Esophagus squamous epithelium (tissue), 4 donors: Measurements from ENCODE around the gene TM7SF2.

Experiments
- CTCF ChIP-seq, 6 experiments: fragments of 450-650 bp in 4 of 6; fragments of 200-600 bp in 2 of 6; sonication (generic) in 2 of 6; IDR thresholded peaks; one replicate each; pipeline ENCODE4 v1.5.1; 2016 to 2019; ENCODE audit warnings: antibody characterized with exemption in 6 of 6, mild to moderate bottlenecking in 4 of 6, moderate library complexity in 4 of 6
- POLR2A ChIP-seq, 4 donors: fragments of 450-650 bp; IDR thresholded peaks; one replicate each; pipeline ENCODE4 v1.6.1; 2017; ENCODE audit warnings: antibody characterized with exemption in 4 of 4, mild to moderate bottlenecking in 4 of 4, moderate library complexity in 3 of 4

GRCh38 chr11:65130631-65131416 is 19.2 kb downstream of the TM7SF2 start:
- TF ChIP-seq POLR2A (IDR thresholded peaks at IDR 0.05) (no peak), CTCF (IDR thresholded peaks at IDR 0.05) (no peak)
